Pancreas (tissue), 10 donors: ENCODE data around the gene PEPD. TPM values are rescaled to one million over a fixed set of nuclear protein-coding genes. Genes with fewer than 3 reads are reported as not detected.
"Not testable (repeated sequence)": the region's sequence is repeated elsewhere in the genome, so short reads cannot be mapped to it uniquely, and the experiment has no call there.

Experiments used
- ATAC-seq, 4 donors: fragments of 200-7000 bp; cut with Tn5 transposase; one replicate each; pipeline versions ENCODE4 v1.8.0 to v1.9.1; 2020; ENCODE audit warnings: mild to moderate bottlenecking in 4 of 4, moderate library complexity in 4 of 4
- DNase-seq, 6 donors: peaks; one replicate each; pipeline ENCODE4 v3.0.0-alpha.2; 2020
- FAIRE-seq: peaks from 2 replicates; lab custom pipeline; 2012; peaks lifted over from hg19 to GRCh38; lab: Jason Lieb, UNC
- H3K27ac ChIP-seq, 4 donors: fragments of 200-600 bp; sonication (generic); 1 replicate in 3 of 4; 2 replicates in 1 of 4; pipeline versions ENCODE4 v1.5.0 to v1.8.0; 2020
- H3K27me3 ChIP-seq, 4 donors: fragments of 200-600 bp; one replicate each; pipeline ENCODE4 v1.8.0; 2021
- H3K36me3 ChIP-seq, 3 donors: fragments of 200-600 bp; sonication (generic) in 1 of 3; one replicate each; pipeline versions ENCODE4 v1.5.0 to v1.8.0; 2020 to 2021
- H3K4me1 ChIP-seq, 3 donors: fragments of 200-600 bp; one replicate each; pipeline ENCODE4 v1.8.0; 2021
- H3K4me3 ChIP-seq, 4 donors: fragments of 200-600 bp; sonication (generic) in 2 of 4; one replicate each; pipeline versions ENCODE4 v1.5.0 to v1.8.0; 2020 to 2021
- H3K9me3 ChIP-seq, 4 donors: fragments of 200-600 bp; one replicate each; pipeline ENCODE4 v1.8.0; 2021
- WGBS, 2 donors: extraction: QIAGEN DNeasy Blood & Tissue Kit; methylation state at CpG; one replicate each; pipeline ENCODE4 v1.1.7; 2013; 5-methylcytosine and 5-hydroxymethylcytosine counted together
- intact Hi-C, 3 donors: fragments of 100-400 bp; cut with DNase I; formaldehyde crosslinking; loops; one replicate each; pipeline versions ENCODE4 v1.11.1 to v1.14.2; 2022
- polyA plus RNA-seq, 2 donors: library from polyadenylated mRNA; stranded (reverse); fragments of 200-250 nt; gene quantifications; one replicate each; pipeline ENCODE4 v1.2.3, GENCODE V29; 2013
- total RNA-seq, 6 donors: library from RNA; stranded (reverse); fragmentation: NEBNext Ultra II Directional in 4 of 6; extraction: Animal tissue kit (Norgen Biotek cat#: 25700) in 4 of 6; gene quantifications; one replicate each; pipeline versions ENCODE4 v1.2.1 to v1.2.4, GENCODE V29; 2021 to 2023
- TF ChIP-seq, protein P1 (sequence below), 4 donors: fragments of 200-600 bp; sonication (generic) in 3 of 4; IDR thresholded peaks; one replicate each; pipeline versions ENCODE4 v1.5.0 to v1.8.0; 2021; ENCODE audit warnings: antibody characterized with exemption in 4 of 4
- donor health status: healthy with polysubstance abuse.
- donor health status: DM: no; HTN: no; CAD: no; lungs with moderate emphysema.
- donor health status: DM: no; HTN: no; CAD: no.
- donor health status: control.
- donor health status: control.
- donor health status: Bipolar disorder and iron deficiency.
- donor health status: DM: yes; HTN: yes; CAD: no.
- donor health status: DM: no; HTN: no; CAD: no.
- donor health status: DM: no; HTN: no; CAD: no.
- donor health status: DM: yes; HTN: yes; CAD: no.

Gene PEPD
- total and polyA plus RNA-seq, 8 donors = 13.7 to 36.1 (median 22.5) TPM

DNA sequence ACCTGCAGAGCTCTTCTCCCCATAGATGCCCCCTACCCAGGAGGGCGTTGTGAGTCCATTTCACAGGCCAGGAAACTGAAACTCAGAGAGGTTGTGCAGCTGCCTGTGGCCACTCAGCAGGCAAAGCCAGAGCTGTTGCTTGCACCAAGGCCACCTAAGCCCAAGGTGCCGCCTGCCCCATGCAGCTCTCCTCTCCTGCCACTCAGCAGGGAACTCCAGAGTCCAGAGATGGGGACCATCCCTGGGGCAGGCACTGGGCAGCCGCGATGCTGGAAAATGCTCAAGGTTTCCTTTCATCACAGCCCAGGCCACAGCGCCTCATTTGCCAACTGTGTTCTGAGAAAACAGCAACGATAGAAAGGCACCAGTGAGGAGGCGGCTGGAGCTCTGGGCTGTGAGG is 41.0 kb upstream of the PEPD start:
- Histone ChIP-seq H3K9me3 (no peaks in the 10 kb centered on the region), H3K4me1 (no peaks in the 10 kb centered on the region), H3K27me3 (no peaks in the 10 kb centered on the region), H3K27ac (no peak overlapping the region), H3K36me3 (no peaks in the 10 kb centered on the region), H3K4me3 (no peak overlapping the region)
- no peak for DNase-seq
- ATAC-seq = no peak
- no peak for FAIRE-seq
- WGBS, 2 donors = 57 to 58% methylated on average over 6 to 7 of the region's 7 CpGs
- TF ChIP-seq, protein P1, sequence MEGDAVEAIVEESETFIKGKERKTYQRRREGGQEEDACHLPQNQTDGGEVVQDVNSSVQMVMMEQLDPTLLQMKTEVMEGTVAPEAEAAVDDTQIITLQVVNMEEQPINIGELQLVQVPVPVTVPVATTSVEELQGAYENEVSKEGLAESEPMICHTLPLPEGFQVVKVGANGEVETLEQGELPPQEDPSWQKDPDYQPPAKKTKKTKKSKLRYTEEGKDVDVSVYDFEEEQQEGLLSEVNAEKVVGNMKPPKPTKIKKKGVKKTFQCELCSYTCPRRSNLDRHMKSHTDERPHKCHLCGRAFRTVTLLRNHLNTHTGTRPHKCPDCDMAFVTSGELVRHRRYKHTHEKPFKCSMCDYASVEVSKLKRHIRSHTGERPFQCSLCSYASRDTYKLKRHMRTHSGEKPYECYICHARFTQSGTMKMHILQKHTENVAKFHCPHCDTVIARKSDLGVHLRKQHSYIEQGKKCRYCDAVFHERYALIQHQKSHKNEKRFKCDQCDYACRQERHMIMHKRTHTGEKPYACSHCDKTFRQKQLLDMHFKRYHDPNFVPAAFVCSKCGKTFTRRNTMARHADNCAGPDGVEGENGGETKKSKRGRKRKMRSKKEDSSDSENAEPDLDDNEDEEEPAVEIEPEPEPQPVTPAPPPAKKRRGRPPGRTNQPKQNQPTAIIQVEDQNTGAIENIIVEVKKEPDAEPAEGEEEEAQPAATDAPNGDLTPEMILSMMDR (IDR thresholded peaks at IDR 0.05) = no peak
- intact Hi-C loops = no loop called here

- FAIRE-seq = not testable (repeated sequence)
- WGBS, 2 donors = 62 to 73% methylated on average over 5 of the region's 5 CpGs
Observed at GRCh38 chr19:33561666-33562065, 40.1 kb upstream of the PEPD start.

GRCh38 chr19:33561261-33561660 is 39.7 kb upstream of the PEPD start:
- H3K4me3 ChIP-seq = no peak overlapping the region
- no peak for DNase-seq
- 54 to 62% methylated on average over 6 of the region's 6 CpGs for WGBS, 2 donors
- no peak for FAIRE-seq
- no peaks in the 10 kb centered on the region for H3K36me3 ChIP-seq
- ATAC-seq = no peak
- H3K4me1 ChIP-seq = no peaks in the 10 kb centered on the region
- TF ChIP-seq, protein P1 (IDR thresholded peaks at IDR 0.05) = no peak
- H3K27ac ChIP-seq = no peak overlapping the region
- intact Hi-C loops = no loop called here
- H3K27me3 ChIP-seq = no peaks in the 10 kb centered on the region
- no peaks in the 10 kb centered on the region for H3K9me3 ChIP-seq

More at GRCh38 chr19:33561666-33562065, 40.1 kb upstream of the PEPD start:
- H3K27me3 ChIP-seq, intact Hi-C loops, H3K27ac ChIP-seq, H3K36me3 ChIP-seq, H3K9me3 ChIP-seq, H3K4me1 ChIP-seq, DNase-seq, ATAC-seq, H3K4me3 ChIP-seq: not testable (repeated sequence)

- H3K27ac ChIP-seq = no peak overlapping the region
- WGBS, 2 donors = 67 to 73% methylated on average over 8 of the region's 8 CpGs
- intact Hi-C loops = no loop called here
- TF ChIP-seq, protein P1 (IDR thresholded peaks at IDR 0.05) = no peak
- no peaks in the 10 kb centered on the region for H3K27me3 ChIP-seq
- FAIRE-seq (no peak), ATAC-seq (no peak), DNase-seq (no peak)
- H3K9me3 ChIP-seq = no peaks in the 10 kb centered on the region
- H3K4me1 ChIP-seq = no peaks in the 10 kb centered on the region
- no peaks in the 10 kb centered on the region for H3K36me3 ChIP-seq
- no peak overlapping the region for H3K4me3 ChIP-seq
Observed at GRCh38 chr19:33559996-33560395, 38.4 kb upstream of the PEPD start.

GRCh38 chr19:33558856-33559255 is 37.3 kb upstream of the PEPD start:
- Histone ChIP-seq H3K27me3 (no peaks in the 10 kb centered on the region), H3K27ac (no peak overlapping the region), H3K4me3 (no peak overlapping the region), H3K4me1 (no peaks in the 10 kb centered on the region), H3K36me3 (no peaks in the 10 kb centered on the region), H3K9me3 (no peaks in the 10 kb centered on the region)
- FAIRE-seq = no peak
- WGBS, 2 donors = 46 to 63% methylated on average over 9 of the region's 9 CpGs
- no peak for ATAC-seq
- TF ChIP-seq, protein P1 (IDR thresholded peaks at IDR 0.05) = no peak
- peak in 1 of 6 donors; percentile 25 for DNase-seq
- intact Hi-C loops = no loop called here
